ENCODE results near the gene CAMK1D. TPM values are rescaled to one million over a fixed set of nuclear protein-coding genes. Genes with fewer than 3 reads are reported as not detected.

The CAMK1D gene
- polyA plus RNA-seq, 2 of the 4 experiments (the other 2 are of a cell fraction): 6.6 to 12.5 TPM

GRCh38 chr10:12668634-12669033 lies 319.3 kb downstream of the CAMK1D start:
- no peak overlapping the region for H3K4me3 ChIP-seq
- H3K4me1 ChIP-seq: peaks cover 8% of the 10 kb centered on the region
- H3K4me2 ChIP-seq: no peak overlapping the region
- H3K9me3 ChIP-seq: no peaks in the 10 kb centered on the region
- WGBS (ENCODE audit: missing lambda C conversion rate): 85% methylated on average over 6 of the region's 6 CpGs
- no peak overlapping the region for H3K27ac ChIP-seq
- TF ChIP-seq CHD4 (IDR thresholded peaks at IDR 0.05; ENCODE audit: borderline replicate concordance): no peak
- no peak for TF ChIP-seq USF2 (IDR thresholded peaks at IDR 0.05)
- no peak for TF ChIP-seq BHLHE40 (IDR thresholded peaks at IDR 0.05; ENCODE audit: low read depth, low read length)
- no peak for TF ChIP-seq ZNF302 (CRISPR knock-in tag; IDR thresholded peaks at IDR 0.05)
- no peak for TF ChIP-seq TP53 (CRISPR knock-in tag; IDR thresholded peaks at IDR 0.05)
- TF ChIP-seq BCL3 (IDR thresholded peaks at IDR 0.05): no peak
- ChIA-PET POLR2A (no interaction called here), CTCF (interaction anchor here (1.4 kb wide), 2 partner anchors 11 to 39 kb away, joined by 3 to 4 read pairs; no protein-coding TSS in a partner anchor)
- no peak for DNase-seq (ENCODE audit: low read depth in 1 of 2, low spot score in 1 of 2)
- no peak for FAIRE-seq
- no peak for ATAC-seq

GRCh38 chr10:12670004-12670403 lies 320.7 kb downstream of the CAMK1D start:
- Histone ChIP-seq H3K9me3 (no peaks in the 10 kb centered on the region), H3K4me2 (no peak overlapping the region), H3K4me1 (no peaks in the 10 kb centered on the region), H3K27ac (no peak overlapping the region), H3K4me3 (no peak overlapping the region)
- no peak for DNase-seq (ENCODE audit: low read depth in 1 of 2, low spot score in 1 of 2)
- FAIRE-seq: no peak
- CTCF ChIA-PET: interaction anchor here (1.2 kb wide), 1 partner anchor 38 kb away, joined by 3 read pairs; no protein-coding TSS in a partner anchor
- no peak for ATAC-seq
- WGBS (ENCODE audit: missing lambda C conversion rate): 75% methylated on average over 7 of the region's 7 CpGs
- TF ChIP-seq CHD4 (IDR thresholded peaks at IDR 0.05; ENCODE audit: borderline replicate concordance): no peak
- TF ChIP-seq USF2 (IDR thresholded peaks at IDR 0.05): no peak
- no peak for TF ChIP-seq MAFK (IDR thresholded peaks at IDR 0.05; ENCODE audit: partially characterized antibody)
- no peak for TF ChIP-seq EHMT2 (IDR thresholded peaks at IDR 0.05; ENCODE audit: low read depth)
- TF ChIP-seq CTCF (IDR thresholded peaks at IDR 0.05): no peak
- POLR2A ChIA-PET: no interaction called here

GRCh38 chr10:12675186-12675585 lies 325.8 kb downstream of the CAMK1D start:
- ChIA-PET CTCF (no interaction called here), POLR2A (no interaction called here)
- Histone ChIP-seq H3K27ac (no peak overlapping the region), H3K4me2 (no peak overlapping the region), H3K4me1 (no peaks in the 10 kb centered on the region), H3K9me3 (no peaks in the 10 kb centered on the region), H3K4me3 (no peak overlapping the region)
- TF ChIP-seq POLR2A (IDR thresholded peaks at IDR 0.05; ENCODE audit: low read length) (no peak), KDM5A (IDR thresholded peaks at IDR 0.05) (no peak), ZC3H11A (IDR thresholded peaks at IDR 0.05) (no peak), TFCP2L1 (CRISPR knock-in tag; IDR thresholded peaks at IDR 0.05) (no peak), CHD4 (IDR thresholded peaks at IDR 0.05; ENCODE audit: borderline replicate concordance) (no peak), ESRRA (IDR thresholded peaks at IDR 0.05; ENCODE audit: borderline replicate concordance, low read length) (no peak), BHLHE40 (IDR thresholded peaks at IDR 0.05; ENCODE audit: low read depth, low read length) (no peak)
- DNase-seq (ENCODE audit: low read depth in 1 of 2, low spot score in 1 of 2) (no peak), FAIRE-seq (no peak), ATAC-seq (no peak)

- H3K4me2 ChIP-seq: no peak overlapping the region
- CTCF ChIA-PET: no interaction called here
- H3K27ac ChIP-seq: no peak overlapping the region
- POLR2A ChIA-PET: no interaction called here
- ATAC-seq (no peak), FAIRE-seq (no peak), DNase-seq (ENCODE audit: low read depth in 1 of 2, low spot score in 1 of 2) (no peak)
- TF ChIP-seq NPAS2 (CRISPR knock-in tag; IDR thresholded peaks at IDR 0.05; ENCODE audit: borderline replicate concordance) (no peak), CTCF (IDR thresholded peaks at IDR 0.05) (no peak), POLR2A (IDR thresholded peaks at IDR 0.05; ENCODE audit: low read length) (no peak), NR3C1 (IDR thresholded peaks at IDR 0.05) (no peak), HOXB13 (CRISPR knock-in tag; IDR thresholded peaks at IDR 0.05; ENCODE audit: low read depth) (no peak), HOXB5 (CRISPR knock-in tag; IDR thresholded peaks at IDR 0.05) (no peak), RCOR1 (IDR thresholded peaks at IDR 0.05; ENCODE audit: low read depth, low read length) (no peak), KDM5A (IDR thresholded peaks at IDR 0.05) (no peak), PBX3 (IDR thresholded peaks at IDR 0.05) (no peak), HEYL (CRISPR knock-in tag; IDR thresholded peaks at IDR 0.05) (no peak), USF2 (IDR thresholded peaks at IDR 0.05) (no peak), CEBPB (IDR thresholded peaks at IDR 0.05) (no peak)
- no peak overlapping the region for H3K4me3 ChIP-seq
- H3K4me1 ChIP-seq: peaks cover 4% of the 10 kb centered on the region; the same call in 2 of the 3 replicates
- WGBS (ENCODE audit: missing lambda C conversion rate): 92% methylated on average over 6 of the region's 6 CpGs
- H3K9me3 ChIP-seq: no peaks in the 10 kb centered on the region
Measured at GRCh38 chr10:12679636-12680035, 330.3 kb downstream of the CAMK1D start.
